ENCODE results near the gene AIFM3.

DNA sequence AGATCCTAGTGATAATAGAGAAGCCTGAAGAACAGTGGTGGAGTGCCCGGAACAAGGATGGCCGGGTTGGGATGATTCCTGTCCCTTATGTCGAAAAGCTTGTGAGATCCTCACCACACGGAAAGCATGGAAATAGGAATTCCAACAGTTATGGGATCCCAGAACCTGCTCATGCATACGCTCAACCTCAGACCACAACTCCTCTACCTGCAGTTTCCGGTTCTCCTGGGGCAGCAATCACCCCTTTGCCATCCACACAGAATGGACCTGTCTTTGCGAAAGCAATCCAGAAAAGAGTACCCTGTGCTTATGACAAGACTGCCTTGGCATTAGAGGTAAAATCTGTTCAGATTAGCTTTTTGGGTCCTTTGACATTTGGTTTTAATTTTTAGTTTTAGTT, 33.1 kb upstream of the AIFM3 start:
- TF ChIP-seq, protein P1, sequence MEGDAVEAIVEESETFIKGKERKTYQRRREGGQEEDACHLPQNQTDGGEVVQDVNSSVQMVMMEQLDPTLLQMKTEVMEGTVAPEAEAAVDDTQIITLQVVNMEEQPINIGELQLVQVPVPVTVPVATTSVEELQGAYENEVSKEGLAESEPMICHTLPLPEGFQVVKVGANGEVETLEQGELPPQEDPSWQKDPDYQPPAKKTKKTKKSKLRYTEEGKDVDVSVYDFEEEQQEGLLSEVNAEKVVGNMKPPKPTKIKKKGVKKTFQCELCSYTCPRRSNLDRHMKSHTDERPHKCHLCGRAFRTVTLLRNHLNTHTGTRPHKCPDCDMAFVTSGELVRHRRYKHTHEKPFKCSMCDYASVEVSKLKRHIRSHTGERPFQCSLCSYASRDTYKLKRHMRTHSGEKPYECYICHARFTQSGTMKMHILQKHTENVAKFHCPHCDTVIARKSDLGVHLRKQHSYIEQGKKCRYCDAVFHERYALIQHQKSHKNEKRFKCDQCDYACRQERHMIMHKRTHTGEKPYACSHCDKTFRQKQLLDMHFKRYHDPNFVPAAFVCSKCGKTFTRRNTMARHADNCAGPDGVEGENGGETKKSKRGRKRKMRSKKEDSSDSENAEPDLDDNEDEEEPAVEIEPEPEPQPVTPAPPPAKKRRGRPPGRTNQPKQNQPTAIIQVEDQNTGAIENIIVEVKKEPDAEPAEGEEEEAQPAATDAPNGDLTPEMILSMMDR (conservative IDR thresholded peaks at IDR 0.05): no peak
- TF ChIP-seq EZH2 (IDR thresholded peaks at IDR 0.05; ENCODE audit: low read depth): no peak

Data from PC-9 (cell line).